GM10847 (cell line): Measurements from ENCODE around the gene FOXL2NB.

Experiments used
- POLR2A ChIP-seq: IDR thresholded peaks from 2 replicates; pipeline ENCODE4 v1.6.1; 2011; ENCODE audit not compliant: insufficient read length; ENCODE audit errors: extremely low read depth

FOXL2NB gene

GRCh38 chr3:138949445-138950005, 2.5 kb downstream of the FOXL2NB start:
- no peak for TF ChIP-seq POLR2A

- TF ChIP-seq POLR2A, result no peak
Measured at GRCh38 chr3:138950006-138950644, 3.1 kb downstream of the FOXL2NB start.

GRCh38 chr3:138950701-138951100, 3.7 kb downstream of the FOXL2NB start:
- TF ChIP-seq POLR2A, result no peak

DNA sequence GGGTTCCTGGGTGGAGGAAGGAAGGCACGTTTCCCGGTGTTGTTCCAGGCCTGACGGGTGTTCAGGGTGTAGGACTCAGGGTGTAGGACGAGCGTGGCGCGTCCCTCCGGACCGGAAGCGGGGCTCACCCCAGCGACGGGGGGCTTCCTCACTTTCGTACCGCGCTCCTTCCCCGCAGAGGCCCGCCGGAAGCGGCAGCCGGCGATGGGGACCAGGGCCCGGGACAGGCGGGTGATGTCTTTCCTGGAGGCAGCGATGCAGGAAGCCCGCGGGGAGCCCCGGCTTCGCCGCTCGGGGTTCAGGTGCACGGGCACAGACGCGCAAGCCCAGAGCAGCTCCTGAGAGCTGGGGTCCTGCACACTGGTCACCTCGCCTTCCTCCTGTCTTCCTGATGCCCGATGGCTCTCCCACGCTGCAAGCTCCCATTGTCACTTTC, 13.4 kb downstream of the FOXL2NB start:
- no peak for TF ChIP-seq POLR2A

- no peak for TF ChIP-seq POLR2A
Measured at GRCh38 chr3:138962854-138963560, 16.0 kb downstream of the FOXL2NB start.

DNA sequence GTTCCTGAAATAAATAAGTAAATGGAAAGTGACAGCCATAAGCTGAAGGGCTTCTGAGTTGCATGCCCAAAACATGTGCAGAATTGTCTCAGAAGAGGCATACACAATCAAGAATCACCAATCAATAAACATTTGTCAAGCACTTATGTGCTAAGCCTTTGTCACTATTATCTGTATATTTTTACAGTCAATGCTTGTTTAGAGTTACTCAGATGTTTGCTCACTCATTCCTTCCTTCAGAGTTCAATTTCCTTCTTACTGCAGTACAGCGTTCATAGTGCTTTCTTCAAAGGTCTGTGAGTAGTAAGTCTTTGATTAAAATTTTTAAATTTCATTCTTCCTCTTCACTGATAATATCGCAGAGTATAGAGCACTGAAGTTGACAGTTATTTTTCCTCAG, 17.2 kb downstream of the FOXL2NB start:
- no peak for TF ChIP-seq POLR2A

DNA sequence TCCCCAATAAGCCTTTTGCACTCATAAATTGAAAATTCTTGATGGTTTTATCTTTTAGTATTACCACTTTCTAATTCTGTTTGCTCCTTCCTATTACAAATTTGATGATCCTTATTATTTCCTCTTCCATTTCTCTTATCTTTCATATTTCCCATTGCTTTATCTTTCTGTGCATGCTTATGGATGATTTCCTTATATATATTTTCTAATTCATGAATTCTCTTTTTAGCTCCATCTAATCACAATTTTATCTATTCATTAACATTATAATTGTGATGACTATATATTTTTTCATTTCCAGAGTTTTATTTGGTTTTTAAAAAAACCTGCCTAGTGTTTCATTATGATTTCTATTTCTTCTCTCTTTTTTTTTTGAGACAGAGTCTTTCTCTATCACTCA, 17.9 kb downstream of the FOXL2NB start:
- TF ChIP-seq POLR2A, result no peak

DNA sequence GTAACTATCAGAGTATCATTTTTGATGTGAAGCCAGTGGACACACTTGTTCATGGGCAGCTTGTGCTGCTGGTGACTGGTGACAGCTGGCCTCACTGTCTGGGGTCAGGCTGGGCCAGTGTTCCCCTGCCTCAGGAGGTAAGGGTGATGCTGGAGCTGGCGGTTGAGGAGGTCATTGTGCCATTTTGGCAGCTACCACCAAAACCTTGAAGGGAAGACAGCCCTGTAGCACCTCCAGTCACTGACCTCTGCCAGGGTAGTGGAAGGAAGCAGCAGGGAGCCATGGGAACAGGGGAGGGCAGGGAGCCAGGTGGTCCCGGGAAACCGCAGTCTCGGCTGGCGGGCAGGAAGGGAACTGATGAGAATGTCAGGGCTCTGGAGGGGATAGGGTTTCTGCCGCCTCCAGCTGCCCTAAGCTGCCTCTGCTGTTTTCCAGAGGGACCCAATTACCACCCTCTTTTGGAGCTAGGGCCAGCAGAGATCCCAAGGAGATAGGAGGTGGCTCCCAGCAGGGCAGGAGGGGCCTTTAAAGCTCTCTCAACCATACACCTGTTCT, 24.8 kb downstream of the FOXL2NB start:
- no peak for TF ChIP-seq POLR2A

DNA sequence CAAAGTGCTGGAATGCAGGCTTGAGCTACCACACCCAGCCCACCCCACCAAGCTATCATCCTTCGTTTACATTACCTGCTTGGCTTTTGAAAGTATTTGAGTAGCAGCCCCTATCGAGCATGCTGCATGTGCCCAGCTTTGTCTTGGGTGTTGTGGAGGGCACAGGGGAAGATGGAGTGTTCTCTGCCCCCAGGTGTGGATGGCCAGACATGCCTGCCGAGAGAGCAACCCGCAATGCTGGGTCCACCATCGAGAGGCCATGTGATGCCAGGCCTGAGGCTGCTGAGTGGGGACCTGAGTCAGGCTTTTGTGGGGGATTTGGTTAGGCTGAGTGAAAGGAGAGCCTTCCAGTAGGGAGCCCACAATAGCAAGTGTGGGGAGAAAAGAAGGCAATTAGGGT, 25.9 kb downstream of the FOXL2NB start:
- no peak for TF ChIP-seq POLR2A

DNA sequence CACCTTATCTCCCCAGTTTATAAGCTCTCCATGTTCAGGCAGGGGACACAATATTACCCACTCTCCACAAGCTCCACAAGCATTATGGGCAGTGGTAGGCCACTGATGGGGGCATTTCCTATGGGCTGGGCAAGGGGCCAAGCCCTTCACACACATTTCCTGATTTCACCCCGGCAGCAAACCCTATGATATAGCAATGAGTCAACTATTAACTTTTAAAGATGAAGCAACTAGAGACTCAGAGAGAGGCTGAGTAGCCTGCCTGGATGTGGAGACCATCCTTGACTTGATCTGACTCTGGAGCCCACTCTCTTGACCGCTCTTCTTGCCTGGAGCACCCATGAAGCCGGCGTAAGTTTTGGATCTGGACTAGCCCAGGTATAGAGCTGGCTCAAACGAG, 27.4 kb downstream of the FOXL2NB start:
- no peak for TF ChIP-seq POLR2A

DNA sequence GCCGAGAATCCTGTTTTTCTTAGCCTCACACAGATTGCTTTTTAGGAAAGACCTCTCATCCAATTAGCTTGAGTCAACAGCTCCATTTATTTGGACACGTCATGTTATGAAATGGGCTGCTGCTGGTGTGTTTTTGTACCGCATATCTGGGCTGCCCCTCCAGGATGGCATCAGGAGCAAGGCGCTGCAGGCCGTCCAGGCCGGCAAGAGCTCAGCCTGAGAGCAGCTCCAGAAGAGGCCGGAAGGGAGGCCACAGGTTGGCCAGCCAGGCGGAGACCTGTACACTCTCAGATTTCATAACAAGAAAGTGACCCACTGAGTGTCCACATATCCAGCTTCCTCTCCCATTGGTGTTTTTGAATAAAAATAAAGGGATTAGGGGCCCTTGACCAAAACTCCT, 28.3 kb downstream of the FOXL2NB start:
- no peak for TF ChIP-seq POLR2A

GRCh38 chr3:138976047-138976446, 29.0 kb downstream of the FOXL2NB start:
- TF ChIP-seq POLR2A, result no peak

- TF ChIP-seq POLR2A, result no peak
Measured at GRCh38 chr3:138984816-138985215, 37.8 kb downstream of the FOXL2NB start.

GRCh38 chr3:138985932-138986331, 38.9 kb downstream of the FOXL2NB start:
- no peak for TF ChIP-seq POLR2A

- no peak for TF ChIP-seq POLR2A
Measured at GRCh38 chr3:138987181-138987580, 40.2 kb downstream of the FOXL2NB start.

DNA sequence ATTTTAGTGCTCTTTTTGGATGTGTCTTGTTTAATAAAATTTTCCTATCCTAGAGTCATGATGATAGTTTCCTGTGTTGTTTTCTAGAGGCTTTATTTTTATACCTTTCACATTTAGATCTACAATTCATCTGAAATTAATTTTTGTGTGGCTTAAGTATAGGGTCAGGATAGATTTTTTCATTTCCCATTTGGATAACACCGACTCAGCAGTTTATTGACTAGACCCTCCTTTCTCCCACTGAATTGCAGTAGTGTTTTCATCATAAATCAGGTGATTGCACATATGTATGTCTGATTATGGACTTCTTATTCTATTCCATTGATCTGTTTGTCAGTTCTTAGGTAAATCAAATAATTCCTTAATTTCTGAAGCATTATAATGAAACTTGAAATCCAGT, 48.7 kb downstream of the FOXL2NB start:
- no peak for TF ChIP-seq POLR2A
